MM.1S (cell line): ENCODE measurements around the gene LYZL1.

Source experiments
- DNase-seq: peaks from one replicate; pipeline ENCODE4 v3.0.0-alpha.2; 2015
- H2AFZ ChIP-seq: fragments of 300-600 bp; sonication (generic); 2 replicates; pipeline ENCODE4 v1.6.0; 2016; ENCODE audit warnings: antibody characterized with exemption, low read length
- H3F3A ChIP-seq: fragments of 300-600 bp; sonication (generic); 2 replicates; pipeline ENCODE4 v1.6.1; 2016; ENCODE audit warnings: mild to moderate bottlenecking, antibody characterized with exemption, low read length, moderate library complexity, mixed read lengths; ENCODE audit not compliant: insufficient read depth
- H3K27ac ChIP-seq: fragments of 300-600 bp; sonication (generic); 2 replicates; pipeline ENCODE4 v1.5.1; 2016; ENCODE audit warnings: mild to moderate bottlenecking, low read length
- H3K27me3 ChIP-seq: fragments of 300-600 bp; sonication (generic); replicated peaks from 2 replicates; pipeline ENCODE4 v1.6.0; 2016; ENCODE audit warnings: low read length; ENCODE audit not compliant: insufficient read depth
- H3K36me3 ChIP-seq: fragments of 300-600 bp; sonication (generic); replicated peaks from 2 replicates; pipeline ENCODE4 v1.6.1; 2016; ENCODE audit warnings: mild to moderate bottlenecking, low read length, mixed read lengths; ENCODE audit not compliant: insufficient read depth
- H3K4me1 ChIP-seq: fragments of 300-600 bp; sonication (generic); 2 replicates; pipeline ENCODE4 v1.6.1; 2016; ENCODE audit warnings: low read length, mixed read lengths
- H3K4me2 ChIP-seq: fragments of 300-600 bp; sonication (generic); 2 replicates; pipeline ENCODE4 v1.6.0; 2016; ENCODE audit warnings: low read depth, low read length
- H3K4me3 ChIP-seq: fragments of 300-600 bp; sonication (generic); 2 replicates; pipeline ENCODE4 v1.5.1; 2016; ENCODE audit warnings: low read length, mixed read lengths
- H3K79me2 ChIP-seq: fragments of 300-600 bp; sonication (generic); 2 replicates; pipeline ENCODE4 v1.6.1; 2016; ENCODE audit warnings: mixed run types, low read length, mixed read lengths
- H3K9ac ChIP-seq: fragments of 300-600 bp; sonication (generic); 2 replicates; pipeline ENCODE4 v1.6.1; 2016; ENCODE audit warnings: low read length, mixed read lengths
- H3K9me2 ChIP-seq: fragments of 300-600 bp; sonication (generic); replicated peaks from 2 replicates; pipeline ENCODE4 v1.6.1; 2016; ENCODE audit warnings: mild to moderate bottlenecking, low read length, mixed read lengths; ENCODE audit not compliant: insufficient read depth
- H3K9me3 ChIP-seq: fragments of 300-600 bp; sonication (generic); replicated peaks from 2 replicates; pipeline ENCODE4 v1.6.1; 2016; ENCODE audit warnings: mild to moderate bottlenecking, low read length, mixed read lengths; ENCODE audit not compliant: insufficient read depth
- H4K20me1 ChIP-seq: fragments of 300-600 bp; sonication (generic); 2 replicates; pipeline ENCODE4 v1.6.1; 2016; ENCODE audit warnings: mild to moderate bottlenecking, low read length, moderate library complexity, mixed read lengths; ENCODE audit not compliant: insufficient read depth
- EZH2 ChIP-seq: fragments of 300-600 bp; sonication (generic); optimal IDR thresholded peaks from 2 replicates; pipeline ENCODE3; 2017; ENCODE audit warnings: low read depth, mild to moderate bottlenecking, antibody characterized with exemption, low read length, mixed read lengths
- EZH2phosphoT487 ChIP-seq: fragments of 300-600 bp; sonication (generic); IDR thresholded peaks from 2 replicates; pipeline ENCODE4 v1.6.1; 2018; ENCODE audit warnings: antibody characterized with exemption, low read length
- TF ChIP-seq, protein P1 (sequence below): fragments of 300-600 bp; sonication (generic); IDR thresholded peaks from 2 replicates; pipeline ENCODE4 v1.5.1; 2016; ENCODE audit warnings: antibody characterized with exemption, low read length, mixed read lengths

LYZL1 gene

DNA sequence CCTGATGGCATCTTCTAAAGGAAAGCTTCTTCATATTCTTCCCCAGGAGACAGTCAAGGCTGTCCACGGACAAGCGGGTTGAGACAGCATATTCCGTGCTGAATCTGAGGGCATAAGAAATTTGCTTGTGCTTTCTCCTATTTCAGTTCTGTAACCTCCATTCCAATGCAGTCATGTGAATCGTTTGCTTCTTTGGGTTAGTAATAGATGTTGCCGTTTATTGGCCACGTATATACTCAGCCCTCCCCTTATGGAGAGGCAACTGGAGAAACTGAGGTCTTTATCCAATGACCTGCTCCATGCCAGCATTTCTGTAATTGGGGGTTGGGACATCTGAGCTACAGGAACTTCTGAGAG lies 38.9 kb downstream of the LYZL1 start:
- Histone ChIP-seq H3K9me3 (no peaks in the 10 kb centered on the region), H3K27me3 (no peaks in the 10 kb centered on the region), H3K4me3 (no peak overlapping the region), H3K36me3 (no peaks in the 10 kb centered on the region), H3F3A (no peaks in the 10 kb centered on the region), H3K9me2 (no peaks in the 10 kb centered on the region), H3K9ac (no peak overlapping the region), H3K79me2 (no peaks in the 10 kb centered on the region), H3K4me2 (no peak overlapping the region), H4K20me1 (no peaks in the 10 kb centered on the region), H3K4me1 (no peaks in the 10 kb centered on the region), H3K27ac (no peak overlapping the region), H2AFZ (no peak overlapping the region)
- no peak for DNase-seq
- no peak for TF ChIP-seq EZH2phosphoT487
- no peak for TF ChIP-seq EZH2
- TF ChIP-seq, protein P1, sequence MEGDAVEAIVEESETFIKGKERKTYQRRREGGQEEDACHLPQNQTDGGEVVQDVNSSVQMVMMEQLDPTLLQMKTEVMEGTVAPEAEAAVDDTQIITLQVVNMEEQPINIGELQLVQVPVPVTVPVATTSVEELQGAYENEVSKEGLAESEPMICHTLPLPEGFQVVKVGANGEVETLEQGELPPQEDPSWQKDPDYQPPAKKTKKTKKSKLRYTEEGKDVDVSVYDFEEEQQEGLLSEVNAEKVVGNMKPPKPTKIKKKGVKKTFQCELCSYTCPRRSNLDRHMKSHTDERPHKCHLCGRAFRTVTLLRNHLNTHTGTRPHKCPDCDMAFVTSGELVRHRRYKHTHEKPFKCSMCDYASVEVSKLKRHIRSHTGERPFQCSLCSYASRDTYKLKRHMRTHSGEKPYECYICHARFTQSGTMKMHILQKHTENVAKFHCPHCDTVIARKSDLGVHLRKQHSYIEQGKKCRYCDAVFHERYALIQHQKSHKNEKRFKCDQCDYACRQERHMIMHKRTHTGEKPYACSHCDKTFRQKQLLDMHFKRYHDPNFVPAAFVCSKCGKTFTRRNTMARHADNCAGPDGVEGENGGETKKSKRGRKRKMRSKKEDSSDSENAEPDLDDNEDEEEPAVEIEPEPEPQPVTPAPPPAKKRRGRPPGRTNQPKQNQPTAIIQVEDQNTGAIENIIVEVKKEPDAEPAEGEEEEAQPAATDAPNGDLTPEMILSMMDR, result no peak

DNA sequence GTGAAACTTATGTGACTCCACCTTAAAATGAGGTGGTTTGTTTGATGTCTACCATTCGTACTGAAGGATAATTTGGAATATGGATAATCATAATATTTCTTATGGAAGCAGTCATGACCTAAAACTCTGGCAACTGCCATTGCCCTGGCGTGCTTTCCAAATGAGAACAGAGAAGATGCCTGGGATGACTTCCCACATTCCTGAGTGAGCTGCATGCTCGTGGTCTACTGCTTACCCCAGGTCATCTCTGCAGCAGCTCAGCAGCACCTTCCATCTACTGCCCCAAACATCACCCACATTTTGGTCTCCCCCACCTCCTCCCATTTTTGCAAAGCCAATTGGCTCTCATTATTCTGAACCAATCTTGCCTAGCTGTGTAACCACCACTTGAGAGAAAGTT lies 40.1 kb downstream of the LYZL1 start:
- no peak overlapping the region for H3K27ac ChIP-seq
- H3F3A ChIP-seq, result no peaks in the 10 kb centered on the region
- H3K36me3 ChIP-seq, result no peaks in the 10 kb centered on the region
- no peaks in the 10 kb centered on the region for H3K27me3 ChIP-seq
- H3K4me1 ChIP-seq, result no peaks in the 10 kb centered on the region
- H3K79me2 ChIP-seq, result no peaks in the 10 kb centered on the region
- no peak for DNase-seq
- H3K9me3 ChIP-seq, result no peaks in the 10 kb centered on the region
- H3K9me2 ChIP-seq, result no peaks in the 10 kb centered on the region
- no peaks in the 10 kb centered on the region for H4K20me1 ChIP-seq
- no peak overlapping the region for H3K9ac ChIP-seq
- no peak for TF ChIP-seq EZH2phosphoT487
- TF ChIP-seq EZH2, result no peak
- TF ChIP-seq, protein P1, result no peak
- H3K4me2 ChIP-seq, result no peak overlapping the region
- H3K4me3 ChIP-seq, result no peak overlapping the region
- H2AFZ ChIP-seq, result no peak overlapping the region

DNA sequence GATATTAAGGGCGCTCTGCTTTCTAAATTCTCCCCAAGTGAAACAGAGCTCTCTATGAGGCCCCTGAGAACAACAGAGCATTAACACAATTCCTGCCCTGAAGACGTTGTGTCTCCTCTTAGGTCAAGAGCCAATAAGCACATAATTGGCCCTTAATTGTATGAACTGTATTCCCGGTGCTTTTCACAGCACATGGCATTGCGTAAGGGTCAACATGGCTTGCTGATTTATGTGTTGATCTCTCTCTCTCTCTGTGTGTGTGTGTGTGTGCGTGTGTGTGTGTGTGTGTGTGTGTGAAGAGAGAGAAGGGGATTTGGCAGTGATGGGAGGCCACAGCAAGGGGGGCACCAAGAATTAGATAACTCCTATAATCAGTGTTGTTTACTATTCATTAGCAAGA lies 40.5 kb downstream of the LYZL1 start:
- H3K27me3 ChIP-seq, result no peaks in the 10 kb centered on the region
- no peaks in the 10 kb centered on the region for H3K9me3 ChIP-seq
- no peaks in the 10 kb centered on the region for H3K79me2 ChIP-seq
- H2AFZ ChIP-seq, result no peak overlapping the region
- DNase-seq, result no peak
- no peak overlapping the region for H3K4me2 ChIP-seq
- H4K20me1 ChIP-seq, result no peaks in the 10 kb centered on the region
- H3K9me2 ChIP-seq, result no peaks in the 10 kb centered on the region
- TF ChIP-seq EZH2phosphoT487 (no peak), EZH2 (no peak)
- TF ChIP-seq, protein P1, result no peak
- H3K9ac ChIP-seq, result no peak overlapping the region
- H3F3A ChIP-seq, result no peaks in the 10 kb centered on the region
- H3K4me1 ChIP-seq, result no peaks in the 10 kb centered on the region
- H3K36me3 ChIP-seq, result no peaks in the 10 kb centered on the region
- H3K27ac ChIP-seq, result no peak overlapping the region
- no peak overlapping the region for H3K4me3 ChIP-seq
